Loucy (cell line): ENCODE data around the gene COL24A1.

Experiments
- H2AFZ ChIP-seq: fragments of 200-600 bp; sonication (generic); 2 replicates; pipeline ENCODE4 v1.6.0; 2016; ENCODE audit warnings: antibody characterized with exemption, mild to moderate bottlenecking, low read length, moderate library complexity
- H3F3A ChIP-seq: fragments of 200-600 bp; 2 replicates; pipeline ENCODE4 v1.6.0; 2016; ENCODE audit warnings: antibody characterized with exemption, low read depth, mild to moderate bottlenecking
- H3K27me3 ChIP-seq: fragments of 200-600 bp; sonication (generic); 2 replicates; pipeline ENCODE4 v1.6.1; 2014; ENCODE audit warnings: low read length, mild to moderate bottlenecking; ENCODE audit not compliant: insufficient read depth, poor library complexity, severe bottlenecking
- H3K36me3 ChIP-seq: fragments of 200-600 bp; sonication (generic); 2 replicates; pipeline ENCODE4 v1.6.1; 2016; ENCODE audit warnings: low read length; ENCODE audit not compliant: insufficient read depth
- H3K4me1 ChIP-seq: fragments of 200-600 bp; sonication (generic); 2 replicates; pipeline ENCODE4 v1.5.1; 2014; ENCODE audit warnings: low read length, mild to moderate bottlenecking; ENCODE audit not compliant: insufficient read depth, poor library complexity, severe bottlenecking
- H3K4me2 ChIP-seq: fragments of 200-600 bp; sonication (generic); 2 replicates; pipeline ENCODE4 v1.6.0; 2014; ENCODE audit warnings: antibody characterized with exemption, low read length, low read depth, mild to moderate bottlenecking; ENCODE audit not compliant: poor library complexity, severe bottlenecking
- H3K4me3 ChIP-seq: fragments of 200-600 bp; sonication (generic); 2 replicates; pipeline ENCODE4 v1.5.1; 2014; ENCODE audit warnings: low read length, mild to moderate bottlenecking, mixed read lengths; ENCODE audit not compliant: poor library complexity, severe bottlenecking
- H3K79me2 ChIP-seq: fragments of 200-600 bp; sonication (generic); 2 replicates; pipeline ENCODE4 v1.6.1; 2014; ENCODE audit warnings: low read length; ENCODE audit not compliant: insufficient read depth
- H3K9ac ChIP-seq: fragments of 200-600 bp; sonication (generic); 2 replicates; pipeline ENCODE4 v1.6.0; 2014; ENCODE audit warnings: mild to moderate bottlenecking, low read depth, low read length, moderate library complexity; ENCODE audit not compliant: poor library complexity, severe bottlenecking
- H3K9me2 ChIP-seq: fragments of 200-600 bp; sonication (generic); replicated peaks from 2 replicates; pipeline ENCODE4 v1.6.1; 2016; ENCODE audit warnings: low read depth, low read length, mixed read lengths
- H3K9me3 ChIP-seq: fragments of 200-600 bp; sonication (generic); 2 replicates; pipeline ENCODE4 v1.6.1; 2014; ENCODE audit warnings: mild to moderate bottlenecking, antibody characterized with exemption, low read length, low read depth; ENCODE audit not compliant: insufficient read depth
- H4K20me1 ChIP-seq: fragments of 200-600 bp; sonication (generic); 2 replicates; pipeline ENCODE4 v1.6.0; 2014; ENCODE audit warnings: antibody characterized with exemption, low read length, mild to moderate bottlenecking; ENCODE audit not compliant: insufficient read depth, poor library complexity, severe bottlenecking
- CTCF ChIP-seq: fragments of 200-600 bp; sonication (generic); conservative IDR thresholded peaks from 2 replicates; pipeline ENCODE4 v1.5.1; 2014; ENCODE audit warnings: mild to moderate bottlenecking, antibody characterized with exemption, low read length
- EZH2phosphoT487 ChIP-seq: fragments of 200-600 bp; IDR thresholded peaks from 2 replicates; pipeline ENCODE4 v1.6.1; 2018; ENCODE audit warnings: antibody characterized with exemption, mild to moderate bottlenecking, moderate library complexity, borderline replicate concordance

The COL24A1 gene

GRCh38 chr1:85689775-85690404, 466.7 kb downstream of the COL24A1 start:
- TF ChIP-seq EZH2phosphoT487 = no peak
- H3K4me1 ChIP-seq = peaks cover 3% of the 10 kb centered on the region
- no peak overlapping the region for H3K4me3 ChIP-seq
- H3K79me2 ChIP-seq = peaks cover 18% of the 10 kb centered on the region; the same call in 1 of the 2 replicates
- peaks cover 7% of the 10 kb centered on the region for H4K20me1 ChIP-seq
- no peak overlapping the region for H2AFZ ChIP-seq
- H3K9ac ChIP-seq = no peak overlapping the region
- H3K27me3 ChIP-seq = no peaks in the 10 kb centered on the region
- H3K9me2 ChIP-seq = no peaks in the 10 kb centered on the region
- no peaks in the 10 kb centered on the region for H3F3A ChIP-seq
- H3K4me2 ChIP-seq = no peak overlapping the region
- peaks cover 37% of the 10 kb centered on the region; the same call in 1 of the 2 replicates for H3K36me3 ChIP-seq
- no peaks in the 10 kb centered on the region for H3K9me3 ChIP-seq

GRCh38 chr1:85683292-85684025, 473.1 kb downstream of the COL24A1 start:
- no peaks in the 10 kb centered on the region for H3K9me3 ChIP-seq
- H2AFZ ChIP-seq = no peak overlapping the region
- no peak overlapping the region for H3K4me3 ChIP-seq
- H3K4me1 ChIP-seq = no peaks in the 10 kb centered on the region
- H3K36me3 ChIP-seq = peaks cover 31% of the 10 kb centered on the region; the same call in 1 of the 2 replicates
- no peak for TF ChIP-seq EZH2phosphoT487
- no peak for TF ChIP-seq CTCF
- no peaks in the 10 kb centered on the region for H3K9me2 ChIP-seq
- no peak overlapping the region for H3K4me2 ChIP-seq
- H4K20me1 ChIP-seq = peaks cover 3% of the 10 kb centered on the region
- H3F3A ChIP-seq = no peaks in the 10 kb centered on the region
- H3K27me3 ChIP-seq = no peaks in the 10 kb centered on the region
- H3K9ac ChIP-seq = no peak overlapping the region
- H3K79me2 ChIP-seq = peaks cover 3% of the 10 kb centered on the region; the same call in 1 of the 2 replicates

GRCh38 chr1:85681087-85681486, 475.5 kb downstream of the COL24A1 start:
- TF ChIP-seq CTCF (no peak), EZH2phosphoT487 (no peak)
- Histone ChIP-seq H3F3A (no peaks in the 10 kb centered on the region), H4K20me1 (no peaks in the 10 kb centered on the region), H3K79me2 (peaks cover 3% of the 10 kb centered on the region; the same call in 1 of the 2 replicates), H3K27me3 (no peaks in the 10 kb centered on the region), H3K9ac (no peak overlapping the region), H3K4me1 (no peaks in the 10 kb centered on the region), H2AFZ (no peak overlapping the region), H3K4me2 (no peak overlapping the region), H3K36me3 (peaks cover 42% of the 10 kb centered on the region; the same call in 1 of the 2 replicates), H3K4me3 (no peak overlapping the region), H3K9me2 (no peaks in the 10 kb centered on the region), H3K9me3 (no peaks in the 10 kb centered on the region)
